ENCODE data around the gene HIGD2B.
"Not testable (repeated sequence)": the region's sequence is repeated elsewhere in the genome, so short reads cannot be mapped to it uniquely, and the experiment has no call there.

The HIGD2B gene, protein sequence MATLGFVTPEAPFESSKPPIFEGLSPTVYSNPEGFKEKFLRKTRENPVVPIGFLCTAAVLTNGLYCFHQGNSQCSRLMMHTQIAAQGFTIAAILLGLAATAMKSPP

DNA sequence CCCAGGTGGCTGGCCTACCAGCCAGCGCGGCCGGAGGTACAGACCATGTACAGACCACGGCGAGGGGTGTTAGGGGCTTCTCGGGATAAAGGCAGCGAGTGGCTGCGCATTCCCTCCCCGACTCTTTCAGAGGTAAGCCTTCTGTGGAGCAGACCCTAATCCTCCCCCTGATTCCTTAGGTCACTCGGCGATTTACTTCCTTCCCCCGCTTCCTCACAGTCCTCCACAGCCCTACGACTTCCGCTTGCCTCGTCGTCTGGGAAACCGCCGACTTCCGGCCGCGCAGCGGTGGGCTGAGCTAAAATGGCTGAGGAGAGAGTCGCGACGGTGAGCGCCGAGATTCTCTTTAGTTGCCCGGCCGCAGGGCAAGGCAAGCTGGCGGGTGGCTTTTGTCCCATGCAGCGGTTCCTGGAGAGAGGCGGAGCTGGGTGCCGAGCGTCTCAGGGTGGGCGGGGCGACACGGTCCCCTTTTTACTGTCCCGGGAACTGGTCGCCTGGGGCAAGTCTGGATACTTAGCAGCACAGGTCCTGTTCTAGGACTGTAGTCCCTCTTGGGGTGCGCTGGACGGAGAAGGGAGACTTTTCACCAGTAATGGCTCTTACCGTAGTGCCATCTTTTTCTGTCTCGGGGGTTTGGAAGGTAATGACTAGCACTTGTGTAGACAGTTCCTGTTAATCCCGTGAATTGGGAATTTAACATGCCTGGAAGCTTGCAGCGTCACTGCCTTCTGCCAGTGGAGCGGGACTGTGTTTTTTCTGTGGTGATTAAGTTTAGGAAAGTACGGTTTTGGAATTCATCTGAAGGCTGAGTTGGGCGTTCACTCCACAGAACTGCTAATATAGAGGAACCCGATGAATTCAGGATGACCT lies at the start of gene HIGD2B, which contains the start of gene BBS4:
HIGD2B (minus strand) TSS at position 258 of the 870 bp plus-strand sequence. CDS start 9,808 bp downstream, outside the sequence.
BBS4 (plus strand) TSS at position 283 of the 870 bp plus-strand sequence; CDS start at position 304, 21 bp downstream.
- DNase-seq (ENCODE audit: low spot score), result peak; percentile 94

DNA sequence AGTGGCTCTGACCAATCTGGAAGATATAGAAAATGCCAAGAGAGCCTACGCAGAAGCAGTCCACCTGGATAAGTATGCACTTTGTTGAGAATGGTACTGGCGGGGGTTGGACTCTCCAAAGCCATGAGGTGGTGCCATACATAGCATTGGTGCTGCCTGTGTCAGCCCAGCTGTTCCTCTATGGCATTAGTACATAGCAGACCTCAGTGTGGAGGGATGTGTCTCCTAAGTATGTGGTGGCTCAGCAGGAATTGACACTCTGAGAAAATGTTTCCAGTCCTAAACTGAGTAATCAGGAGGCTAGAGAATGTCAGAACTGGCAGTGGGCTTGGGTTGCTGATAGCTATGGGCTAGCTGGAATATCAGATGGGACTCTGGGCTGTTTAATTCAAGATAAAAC lies 49.1 kb upstream of the HIGD2B start:
- DNase-seq (ENCODE audit: low spot score), result no peak

DNA sequence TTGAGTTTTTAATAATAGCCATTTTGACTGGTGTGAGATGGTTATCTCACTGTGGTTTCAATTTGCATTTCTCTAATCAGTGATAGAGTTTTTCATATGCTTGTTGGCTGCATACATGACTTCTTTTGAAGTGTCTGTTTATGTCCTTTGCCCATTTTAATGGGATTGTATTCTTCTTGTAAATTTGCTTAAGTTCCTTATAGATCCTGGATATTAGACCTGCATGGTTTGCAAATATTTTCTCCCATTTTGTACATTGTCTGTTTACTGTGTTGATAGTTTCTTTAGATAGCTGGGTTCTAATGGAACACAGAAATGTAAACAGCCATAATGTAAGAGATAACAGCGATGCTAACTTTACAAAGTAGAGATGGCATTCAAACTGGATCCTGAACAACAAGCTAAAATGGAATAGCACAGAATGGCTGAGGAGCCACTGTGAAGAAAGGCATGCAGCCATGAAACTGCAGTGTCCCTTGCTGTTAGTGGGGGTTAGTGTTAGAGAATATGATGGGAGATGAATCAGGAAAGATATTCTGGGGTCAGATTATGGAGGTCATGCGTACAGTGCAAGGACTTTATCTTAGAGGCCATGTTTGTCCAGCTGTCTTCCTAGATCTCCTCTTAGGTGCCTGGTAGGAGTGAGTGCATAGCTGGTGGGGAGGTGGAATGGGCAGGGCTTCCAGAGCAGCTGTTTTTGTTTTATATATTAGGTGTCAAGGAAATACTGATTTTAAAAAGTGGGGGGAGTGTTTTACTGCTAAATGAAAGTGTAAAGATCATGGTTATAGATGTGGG lies 48.2 kb upstream of the HIGD2B start:
- no peak for DNase-seq (ENCODE audit: low spot score)

DNA sequence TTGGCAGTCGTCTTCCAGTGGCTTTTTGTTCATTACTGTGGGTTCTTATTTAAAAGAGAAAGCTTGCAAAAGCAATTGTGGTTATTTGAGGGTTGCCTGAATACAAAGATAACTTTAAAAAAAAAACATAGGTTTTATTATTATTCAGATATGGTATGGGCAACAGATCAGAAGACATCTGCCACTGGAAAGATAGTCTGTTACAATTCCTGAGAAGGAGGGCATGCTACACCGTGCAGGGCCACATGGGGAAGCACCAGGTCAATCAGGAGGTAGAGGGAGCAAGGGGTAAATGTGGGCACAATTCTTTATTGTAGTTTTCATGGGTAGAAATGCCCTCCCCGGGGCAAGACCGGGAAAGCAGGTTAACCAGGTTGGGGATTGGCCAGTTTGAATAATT lies 46.5 kb upstream of the HIGD2B start:
- no peak for DNase-seq (ENCODE audit: low spot score)

DNA sequence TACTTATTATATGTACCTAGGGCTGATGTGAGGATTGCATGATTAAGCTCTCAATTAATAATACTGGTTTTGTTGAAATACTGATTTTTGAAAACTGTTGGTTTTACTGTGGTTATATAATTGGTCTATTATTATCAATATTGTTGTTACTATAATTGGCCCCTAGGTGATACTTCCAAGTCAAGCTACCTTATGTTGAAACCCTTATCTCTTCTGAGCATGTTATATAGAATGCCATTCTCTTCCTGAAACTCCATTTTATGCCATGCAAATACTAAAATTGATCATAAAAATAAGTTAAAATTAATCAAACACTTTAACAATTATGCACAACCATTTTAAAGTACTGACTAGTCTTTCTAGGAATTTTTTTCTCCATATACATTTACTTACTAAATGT lies 46.1 kb upstream of the HIGD2B start:
- no peak for DNase-seq (ENCODE audit: low spot score)

DNA sequence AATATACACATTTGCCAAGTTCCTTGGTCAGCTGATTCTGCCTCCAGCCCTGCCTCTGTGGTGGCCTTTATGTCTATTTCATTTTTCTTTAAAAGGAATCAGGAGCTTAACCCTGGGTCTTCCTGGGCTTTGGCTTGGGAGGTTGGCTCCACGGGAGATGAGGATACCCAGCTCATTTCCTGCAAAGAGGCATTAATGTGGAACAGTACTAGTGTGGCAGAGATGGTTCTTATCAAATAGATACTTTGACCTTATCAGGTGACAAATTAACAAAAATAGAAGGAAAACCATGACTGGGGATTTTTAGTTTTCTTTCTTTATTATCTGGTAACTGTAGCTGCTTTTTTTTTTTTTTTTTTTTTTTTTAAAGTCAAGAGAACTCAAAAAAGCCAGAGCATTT lies 42.8 kb upstream of the HIGD2B start:
- DNase-seq (ENCODE audit: low spot score), result no peak

DNA sequence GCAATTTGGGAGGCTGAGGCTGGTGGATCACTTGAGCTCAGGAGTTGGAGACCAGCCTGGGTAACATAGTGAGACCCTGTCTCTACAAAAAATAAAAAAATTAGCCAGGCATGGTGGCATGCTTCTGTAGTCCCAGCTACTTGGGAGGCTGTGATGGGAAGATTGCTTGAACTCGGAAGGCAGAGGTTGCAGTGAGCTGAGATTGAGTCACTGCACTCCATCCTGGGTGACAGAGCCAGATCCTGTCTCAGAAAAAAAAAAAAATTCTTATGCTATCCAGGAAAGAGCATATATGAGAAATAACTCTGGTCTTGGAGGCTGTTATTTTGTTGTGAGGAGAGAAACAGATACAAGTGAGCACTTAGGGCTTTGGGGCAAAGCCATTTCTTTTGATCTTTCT lies 42.3 kb upstream of the HIGD2B start:
- DNase-seq (ENCODE audit: low spot score), result not testable (repeated sequence)

DNA sequence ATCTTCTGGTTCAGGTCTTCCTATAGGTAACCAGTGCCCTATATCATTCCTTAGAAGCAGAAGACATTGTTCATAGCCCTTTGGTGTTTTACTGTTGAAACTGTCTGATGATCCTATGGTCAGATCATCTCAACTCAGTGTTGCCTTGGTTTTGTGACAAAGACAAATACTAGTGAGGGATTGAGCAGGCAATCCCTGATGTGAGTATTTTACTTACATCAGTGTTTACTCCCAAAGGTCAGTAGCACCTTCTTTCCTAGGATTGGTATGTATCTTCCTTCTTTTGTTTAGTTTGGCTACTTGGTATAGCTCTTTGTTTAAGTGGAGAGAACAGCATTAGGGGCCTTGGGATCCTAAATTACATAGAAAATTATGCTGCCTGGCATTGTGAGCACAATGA lies 41.2 kb upstream of the HIGD2B start:
- no peak for DNase-seq (ENCODE audit: low spot score)

DNA sequence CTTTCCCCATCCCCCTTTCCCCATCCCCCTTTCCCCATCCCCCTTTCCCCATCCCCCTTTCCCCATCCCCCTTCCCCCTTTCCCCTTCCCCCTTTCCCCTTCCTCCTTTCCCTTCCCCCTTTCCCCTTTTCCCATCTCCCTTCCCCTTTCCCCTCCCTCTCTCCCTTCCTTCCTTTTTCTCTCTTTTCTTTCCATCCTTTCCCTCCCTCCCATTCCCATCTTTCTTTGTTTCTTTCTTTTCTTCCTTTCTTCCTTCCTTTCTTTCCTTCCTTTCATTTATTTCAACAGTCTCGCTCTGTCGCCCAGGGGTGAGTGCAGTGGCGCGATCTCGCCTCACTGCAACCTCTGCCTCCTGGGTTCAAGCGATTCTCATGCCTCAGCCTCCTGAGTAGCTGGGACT lies 39.9 kb upstream of the HIGD2B start:
- not testable (repeated sequence) for DNase-seq (ENCODE audit: low spot score)

DNA sequence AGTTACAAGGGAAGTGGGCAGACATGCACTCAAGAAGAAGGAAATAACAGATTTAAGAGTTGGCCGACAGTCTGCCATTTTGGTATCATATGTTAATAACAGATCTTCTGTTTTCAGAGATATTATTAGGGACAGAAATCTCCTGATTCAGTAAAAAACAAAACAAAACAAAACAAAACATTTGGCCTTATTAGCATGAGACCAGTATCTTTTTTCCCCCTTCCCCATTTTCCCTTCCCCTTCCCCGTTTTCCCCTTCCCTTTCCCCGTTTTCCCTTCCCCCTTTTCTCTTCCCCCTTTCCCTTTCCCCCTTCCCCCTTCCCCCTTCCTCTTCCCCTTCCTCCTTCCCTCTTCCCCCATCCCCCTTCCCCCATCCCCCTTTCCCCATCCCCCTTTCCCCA lies 39.5 kb upstream of the HIGD2B start:
- no peak for DNase-seq (ENCODE audit: low spot score)

DNA sequence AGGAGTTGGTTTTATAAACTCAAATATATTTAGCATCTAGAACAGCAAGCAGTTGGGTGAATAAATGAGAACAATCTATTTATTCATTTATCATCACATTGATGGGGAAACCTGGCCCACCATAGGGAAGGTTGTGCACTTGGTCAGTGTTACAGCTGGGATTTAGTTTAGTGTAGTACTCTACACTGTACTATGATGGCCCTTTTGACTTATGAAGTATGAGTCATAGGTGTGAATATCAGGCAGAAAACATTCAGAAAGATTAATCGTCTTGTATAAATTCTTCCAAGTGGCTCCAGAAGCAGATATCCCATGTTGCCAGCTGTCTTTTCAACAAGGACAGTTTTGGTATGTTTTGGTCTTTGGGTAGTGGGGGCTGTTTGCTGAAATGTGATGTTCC lies 38.0 kb upstream of the HIGD2B start:
- DNase-seq (ENCODE audit: low spot score), result no peak

DNA sequence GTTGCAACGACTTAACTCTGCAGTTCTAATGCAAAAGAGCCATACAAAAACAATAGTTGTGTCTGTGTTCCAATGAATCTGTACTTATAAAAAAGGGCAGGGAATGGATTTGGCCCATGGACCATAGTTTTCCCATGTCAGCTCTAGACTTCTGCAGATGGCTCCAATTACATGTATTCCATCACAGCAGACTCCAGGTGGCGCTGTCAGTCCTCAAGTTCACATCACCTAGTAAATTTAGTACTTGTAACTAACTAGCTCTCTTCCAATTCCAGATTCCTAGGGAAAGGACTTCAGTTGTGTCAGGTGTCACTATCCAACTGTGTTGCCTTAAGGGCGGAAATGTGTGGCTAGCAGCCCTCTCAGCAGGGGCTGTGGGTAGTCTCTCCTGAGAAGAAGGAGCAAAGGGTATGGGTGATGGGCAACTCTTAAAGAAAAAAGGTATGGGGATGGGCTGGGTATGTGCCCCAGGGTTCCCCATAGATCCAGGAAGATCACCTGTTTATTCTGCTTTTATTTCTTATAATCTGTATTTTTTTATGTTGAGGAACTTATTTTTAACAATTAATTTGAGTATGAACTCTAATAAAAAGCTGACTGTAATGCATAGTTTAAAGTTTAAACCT lies 36.2 kb upstream of the HIGD2B start:
- peak; percentile 63 for DNase-seq (ENCODE audit: low spot score)

DNA sequence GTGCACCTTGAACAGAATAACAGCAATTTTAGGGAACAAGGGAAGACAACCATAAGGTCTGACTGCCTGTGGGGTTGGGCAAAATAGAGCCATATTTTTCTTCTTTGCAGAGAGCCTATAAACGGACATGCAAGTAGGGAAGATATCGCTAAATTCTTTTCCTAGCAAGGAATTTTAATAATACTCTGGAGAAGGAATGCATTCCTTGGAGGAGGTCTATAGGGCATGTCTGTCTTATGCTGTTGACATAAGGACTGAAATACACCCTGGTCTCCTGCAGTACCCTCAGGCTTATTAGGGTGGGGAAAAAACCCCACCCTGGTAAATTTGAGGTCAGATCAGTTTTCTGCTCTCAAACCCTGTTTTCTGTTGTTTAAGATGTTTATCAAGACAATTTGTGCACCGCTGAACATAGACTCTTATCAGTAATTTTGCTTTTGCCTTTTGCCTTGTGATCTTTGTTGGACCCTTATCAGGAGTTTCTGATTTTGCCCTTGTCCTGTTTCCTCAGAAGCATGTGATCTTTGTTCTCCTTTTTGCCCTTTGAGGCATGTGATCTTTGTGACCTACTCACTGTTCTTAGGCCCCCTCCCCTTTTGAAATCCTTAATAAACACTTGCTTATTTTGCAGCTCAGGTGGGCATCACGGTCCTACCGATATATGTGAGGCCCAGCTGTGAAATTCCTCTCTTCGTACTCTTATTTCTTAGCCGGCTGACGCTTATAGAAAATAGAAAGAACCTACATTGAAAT lies 22.7 kb upstream of the HIGD2B start:
- DNase-seq (ENCODE audit: low spot score), result not testable (repeated sequence)

DNA sequence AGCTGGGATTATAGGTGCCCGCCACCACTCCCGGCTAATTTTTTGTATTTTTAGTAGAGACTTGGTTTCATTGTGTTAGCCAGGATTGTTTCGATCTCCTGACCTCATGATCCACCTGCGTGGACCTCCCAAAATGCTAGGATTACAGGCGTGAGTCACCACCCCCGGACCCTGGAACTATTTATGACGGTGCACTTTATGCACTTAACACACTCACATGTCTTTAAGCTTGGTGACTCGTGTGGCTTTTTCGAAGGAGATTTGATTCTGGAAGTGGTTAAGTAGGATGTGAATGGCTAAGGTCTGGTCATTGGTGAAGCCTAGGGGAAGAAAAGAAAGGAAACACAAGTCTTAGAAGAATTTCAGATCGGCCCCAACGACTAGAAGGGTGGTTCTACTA lies 20.3 kb upstream of the HIGD2B start:
- DNase-seq (ENCODE audit: low spot score), result no peak

DNA sequence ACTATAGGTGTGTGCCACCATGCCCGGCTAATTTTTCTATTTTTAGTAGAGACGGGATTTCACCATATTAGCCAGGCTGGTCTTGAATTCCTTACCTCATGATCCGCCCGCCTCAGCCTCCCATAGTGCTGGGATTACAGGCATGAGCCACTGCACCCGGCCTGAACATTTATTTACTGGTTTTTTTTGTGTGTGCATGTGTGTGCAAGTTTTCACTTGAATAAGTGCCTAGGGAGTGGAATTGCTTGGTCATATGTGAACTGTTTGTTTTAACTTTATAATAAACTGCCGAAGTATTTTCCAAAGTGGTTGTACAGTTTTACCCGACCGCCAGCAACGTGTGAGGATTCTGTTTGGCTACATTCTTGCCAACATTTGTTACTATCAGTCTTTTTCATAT lies 14.1 kb upstream of the HIGD2B start:
- DNase-seq (ENCODE audit: low spot score), result no peak

DNA sequence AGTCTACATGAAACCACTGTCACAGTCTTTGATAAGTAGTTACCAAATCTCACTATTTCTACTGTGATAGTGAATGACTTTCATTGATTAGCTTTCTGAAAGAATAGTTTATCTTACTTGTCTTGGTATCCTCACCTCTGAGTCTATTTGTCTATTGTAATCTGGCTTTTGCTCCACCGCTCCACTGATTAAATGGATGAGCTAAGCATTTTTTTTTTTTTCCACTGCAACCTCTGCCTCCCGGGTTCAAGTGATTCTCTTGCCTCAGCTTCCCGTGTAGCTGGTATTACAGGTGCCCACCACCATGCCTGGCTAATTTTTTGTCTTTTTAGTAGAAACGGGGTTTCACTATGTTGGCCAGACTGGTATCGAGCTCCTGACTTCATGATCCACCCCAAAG lies 13.0 kb upstream of the HIGD2B start:
- DNase-seq (ENCODE audit: low spot score), result no peak

DNA sequence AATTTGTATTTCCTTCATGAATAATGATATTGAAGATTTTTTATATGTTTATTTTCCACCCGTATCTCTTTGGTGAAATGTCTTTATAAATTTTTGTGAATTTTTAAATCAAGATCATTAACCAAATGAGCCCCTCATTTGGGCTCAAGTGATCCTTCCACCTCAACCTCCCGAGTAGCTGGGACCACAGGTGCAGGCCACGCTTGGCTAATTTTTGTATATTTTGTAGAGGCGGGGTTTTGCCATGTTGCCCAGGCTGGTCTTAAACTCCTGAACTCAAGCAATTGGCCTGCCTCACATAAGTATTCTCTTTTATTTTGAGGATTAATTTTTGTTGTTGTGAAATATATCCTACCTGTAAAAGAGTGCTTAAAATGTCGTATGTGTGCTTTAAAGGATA lies 5.0 kb upstream of the HIGD2B start:
- DNase-seq (ENCODE audit: low spot score), result no peak

DNA sequence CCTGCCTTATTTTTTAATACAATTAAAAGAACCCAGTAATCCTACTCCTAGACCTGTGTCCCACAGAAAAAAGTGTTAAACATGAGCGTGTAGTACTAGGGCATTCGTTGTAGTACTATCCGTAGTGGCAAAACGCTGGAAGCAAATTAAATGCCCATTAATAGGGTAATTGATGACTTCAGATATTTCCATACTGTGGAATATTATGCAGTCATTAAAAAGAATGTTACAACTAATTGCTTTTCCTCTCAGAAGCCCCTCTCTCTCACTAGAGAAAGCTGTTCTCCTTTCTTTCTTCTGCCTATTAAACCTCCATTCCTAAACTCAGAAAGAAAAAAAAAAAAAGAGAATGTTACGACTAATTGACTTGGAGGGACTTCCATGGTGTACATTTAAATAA lies 2.7 kb upstream of the HIGD2B start:
- DNase-seq (ENCODE audit: low spot score), result no peak

DNA sequence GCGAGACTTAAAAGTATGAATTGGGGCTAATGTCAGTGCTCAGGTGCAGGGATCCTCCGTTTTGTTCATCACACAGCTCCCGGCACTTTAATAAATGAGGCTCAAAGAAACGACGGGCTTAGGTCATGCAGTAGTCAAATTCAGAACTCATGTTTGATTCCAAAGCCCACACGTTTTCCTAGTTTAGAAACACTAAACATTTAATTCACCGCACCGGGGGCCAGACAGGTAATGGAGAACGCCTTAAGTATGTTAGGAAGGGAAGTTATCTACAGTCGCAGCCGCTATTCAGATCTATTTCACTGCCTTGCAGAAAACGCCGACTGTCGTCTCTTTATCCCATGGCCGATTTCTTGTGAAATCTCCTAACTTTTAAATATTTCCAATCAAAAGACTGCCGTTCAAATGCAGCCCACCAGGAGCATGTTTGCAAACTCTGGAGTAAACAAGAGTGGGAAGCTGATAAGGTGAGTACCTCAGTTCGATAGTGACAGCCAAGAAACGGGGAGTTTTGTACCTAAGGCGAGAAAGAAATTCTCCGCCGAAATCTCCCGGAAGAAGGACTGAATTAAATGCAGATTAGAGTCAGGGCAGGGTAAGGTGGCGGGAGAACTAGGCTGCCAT lies 569 bp downstream of the HIGD2B start:
- DNase-seq (ENCODE audit: low spot score), result no peak

DNA sequence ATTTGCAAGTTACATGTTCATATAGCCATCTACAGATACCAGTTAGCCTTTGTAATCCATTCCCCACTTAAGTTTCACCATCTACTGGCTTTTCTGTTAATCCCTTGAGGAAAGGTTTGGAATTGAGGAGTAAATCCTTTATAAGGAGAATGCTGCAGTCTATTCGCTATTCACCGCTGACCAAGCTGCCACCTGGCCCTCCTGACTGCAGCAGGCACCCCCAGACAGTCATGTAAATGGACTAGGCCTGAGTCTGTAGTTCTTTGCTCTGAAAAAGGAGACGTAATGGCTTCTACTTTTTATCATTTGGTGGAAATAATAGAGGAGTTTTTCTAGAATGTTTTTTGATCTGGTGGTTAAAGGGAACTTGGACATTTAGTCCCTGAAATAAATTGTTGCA lies 3.2 kb downstream of the HIGD2B start:
- DNase-seq (ENCODE audit: low spot score), result no peak

DNA sequence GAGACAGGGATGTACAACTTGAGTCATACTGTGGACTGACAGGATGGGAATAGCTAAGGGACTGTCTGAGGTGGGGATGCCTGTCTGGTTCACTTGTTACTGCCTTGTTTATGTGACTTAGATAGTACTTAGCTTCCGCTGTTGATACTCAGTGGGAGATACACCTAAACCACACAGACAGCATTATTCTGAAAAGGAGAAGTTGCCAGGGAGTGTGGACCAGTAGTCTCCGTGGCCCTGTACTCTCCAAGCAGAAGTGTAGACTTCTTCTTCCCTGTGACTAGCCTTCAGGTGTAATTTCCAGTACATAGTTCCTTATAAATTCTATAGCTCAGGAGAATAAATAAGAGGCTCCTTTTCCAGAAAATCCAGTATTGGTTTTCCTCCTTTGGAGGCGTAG lies 5.1 kb downstream of the HIGD2B start:
- DNase-seq (ENCODE audit: low spot score), result no peak
